ENCODE measurements around the gene CISTR. TPM values are rescaled to one million over a fixed set of nuclear protein-coding genes. Genes with fewer than 3 reads are reported as not detected.

The CISTR gene
- polyA plus RNA-seq, 1 donor, result not detected

- H3K4me3 ChIP-seq (ENCODE audit: low read length), result no peak overlapping the region
- no peak for DNase-seq
- WGBS (ENCODE audit: insufficient coverage, low lambda C conversion rate), result 93% methylated on average over 2 of the region's 4 CpGs
- H3K9me3 ChIP-seq (ENCODE audit: control insufficient read depth, low read depth, low read length), result no peaks in the 10 kb centered on the region
- H3K4me1 ChIP-seq (ENCODE audit: control insufficient read depth, insufficient read depth, low read length), result no peaks in the 10 kb centered on the region
- H3K27ac ChIP-seq (ENCODE audit: low read length), result no peak overlapping the region
- peaks cover 66% of the 10 kb centered on the region for H3K27me3 ChIP-seq (ENCODE audit: control insufficient read depth, insufficient read depth, low read length)
- no peaks in the 10 kb centered on the region for H3K36me3 ChIP-seq (ENCODE audit: control insufficient read depth, insufficient read depth, low read length)
These were observed 48.0 kb downstream of the CISTR start for GRCh38 chr12:53703756-53704155.

GRCh38 chr12:53701518-53702264 lies 50.1 kb downstream of the CISTR start:
- peak; percentile 45 to 53 for DNase-seq

DNA sequence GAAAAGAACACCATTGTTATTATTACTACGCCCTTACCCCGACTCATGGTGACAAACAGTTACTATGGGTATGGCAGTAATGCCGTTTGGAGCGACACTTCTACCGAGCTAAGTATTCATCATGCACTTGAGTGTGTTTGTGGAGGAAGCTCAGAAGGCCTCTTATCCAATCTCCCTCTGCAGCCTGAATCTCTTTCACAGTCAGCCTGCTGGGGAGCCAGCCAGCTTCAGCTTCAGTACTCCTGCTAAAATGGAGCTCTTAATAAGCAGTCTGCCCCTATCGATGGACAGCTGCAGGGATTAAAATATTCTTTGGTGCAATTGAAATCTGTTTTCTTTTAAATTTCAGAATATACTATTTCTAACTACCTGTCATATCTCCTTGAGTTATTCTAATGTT lies 51.2 kb downstream of the CISTR start:
- Histone ChIP-seq H3K27ac (ENCODE audit: low read length) (no peak overlapping the region), H3K27me3 (ENCODE audit: control insufficient read depth, insufficient read depth, low read length) (peaks cover 83% of the 10 kb centered on the region), H3K9me3 (ENCODE audit: control insufficient read depth, low read depth, low read length) (no peaks in the 10 kb centered on the region), H3K36me3 (ENCODE audit: control insufficient read depth, insufficient read depth, low read length) (no peaks in the 10 kb centered on the region), H3K4me3 (ENCODE audit: low read length) (no peak overlapping the region), H3K4me1 (ENCODE audit: control insufficient read depth, insufficient read depth, low read length) (peaks cover 12% of the 10 kb centered on the region)
- no peak for DNase-seq
- 80% methylated on average over 1 of the region's 6 CpGs for WGBS (ENCODE audit: insufficient coverage, low lambda C conversion rate)

More at GRCh38 chr12:53701518-53702264, 50.1 kb downstream of the CISTR start:
- Histone ChIP-seq H3K36me3 (ENCODE audit: control insufficient read depth, insufficient read depth, low read length) (no peaks in the 10 kb centered on the region), H3K4me3 (ENCODE audit: low read length) (no peak overlapping the region), H3K4me1 (ENCODE audit: control insufficient read depth, insufficient read depth, low read length) (peaks cover 3% of the 10 kb centered on the region), H3K9me3 (ENCODE audit: control insufficient read depth, low read depth, low read length) (no peaks in the 10 kb centered on the region), H3K27me3 (ENCODE audit: control insufficient read depth, insufficient read depth, low read length) (peaks cover 77% of the 10 kb centered on the region), H3K27ac (ENCODE audit: low read length) (no peak overlapping the region)
- 14% methylated on average over 1 of the region's 8 CpGs for WGBS (ENCODE audit: insufficient coverage, low lambda C conversion rate)

- H3K9me3 ChIP-seq (ENCODE audit: control insufficient read depth, low read depth, low read length), result no peaks in the 10 kb centered on the region
- no peak for DNase-seq
- no CpG with 5 or more reads among the region's 5 CpGs for WGBS (ENCODE audit: insufficient coverage, low lambda C conversion rate)
- H3K27me3 ChIP-seq (ENCODE audit: control insufficient read depth, insufficient read depth, low read length), result peaks cover 86% of the 10 kb centered on the region
- H3K27ac ChIP-seq (ENCODE audit: low read length), result no peak overlapping the region
- peaks cover 19% of the 10 kb centered on the region for H3K4me1 ChIP-seq (ENCODE audit: control insufficient read depth, insufficient read depth, low read length)
- H3K36me3 ChIP-seq (ENCODE audit: control insufficient read depth, insufficient read depth, low read length), result no peaks in the 10 kb centered on the region
- no peak overlapping the region for H3K4me3 ChIP-seq (ENCODE audit: low read length)
These were observed 52.1 kb downstream of the CISTR start for GRCh38 chr12:53699678-53700025.

DNA sequence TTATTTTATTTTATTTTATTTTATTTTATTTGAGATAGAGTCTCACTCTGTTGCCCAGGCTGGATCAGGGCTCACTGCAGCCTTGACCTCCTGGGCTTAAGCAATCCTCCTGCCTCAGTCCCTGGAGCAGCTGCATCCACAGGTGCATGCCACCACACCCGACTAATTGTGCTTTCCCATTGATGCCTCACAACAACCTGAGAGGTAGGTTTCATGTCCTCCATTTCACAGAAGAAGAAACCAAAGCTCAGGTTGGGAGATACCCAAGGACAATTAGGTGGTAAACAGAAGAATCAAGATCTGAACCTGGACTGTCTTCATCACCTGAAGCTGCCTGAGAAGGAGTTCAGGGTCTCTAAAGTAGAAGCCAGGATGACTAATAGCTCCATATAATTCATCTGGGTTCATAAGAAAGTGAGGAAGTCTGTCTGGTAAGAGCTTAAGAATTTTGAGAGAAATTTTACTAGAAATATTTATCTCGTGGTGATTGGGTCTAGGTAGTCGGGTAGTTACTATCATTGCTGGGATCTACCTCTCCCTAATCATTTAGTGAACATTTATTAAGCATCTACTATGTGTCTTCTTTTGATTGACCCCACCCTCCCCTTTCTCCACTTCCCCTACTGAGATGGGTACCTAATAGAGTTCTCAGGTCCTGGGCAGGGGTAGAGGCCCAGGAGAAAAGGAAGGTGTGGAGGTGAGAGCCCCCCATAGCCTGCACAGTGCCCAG lies 52.7 kb downstream of the CISTR start:
- Histone ChIP-seq H3K4me1 (ENCODE audit: control insufficient read depth, insufficient read depth, low read length) (peaks cover 20% of the 10 kb centered on the region), H3K27me3 (ENCODE audit: control insufficient read depth, insufficient read depth, low read length) (peaks cover 86% of the 10 kb centered on the region), H3K27ac (ENCODE audit: low read length) (no peak overlapping the region), H3K4me3 (ENCODE audit: low read length) (no peak overlapping the region), H3K36me3 (ENCODE audit: control insufficient read depth, insufficient read depth, low read length) (no peaks in the 10 kb centered on the region), H3K9me3 (ENCODE audit: control insufficient read depth, low read depth, low read length) (no peaks in the 10 kb centered on the region)
- 80% methylated on average over 1 of the region's 3 CpGs for WGBS (ENCODE audit: insufficient coverage, low lambda C conversion rate)
- DNase-seq, result no peak

- Histone ChIP-seq H3K36me3 (ENCODE audit: control insufficient read depth, insufficient read depth, low read length) (no peaks in the 10 kb centered on the region), H3K27me3 (ENCODE audit: control insufficient read depth, insufficient read depth, low read length) (peaks cover 87% of the 10 kb centered on the region), H3K27ac (ENCODE audit: low read length) (no peak overlapping the region), H3K9me3 (ENCODE audit: control insufficient read depth, low read depth, low read length) (no peaks in the 10 kb centered on the region), H3K4me3 (ENCODE audit: low read length) (peak overlapping the region; percentile 27), H3K4me1 (ENCODE audit: control insufficient read depth, insufficient read depth, low read length) (peaks cover 20% of the 10 kb centered on the region)
- DNase-seq, result no peak
- 0% methylated on average over 1 of the region's 24 CpGs for WGBS (ENCODE audit: insufficient coverage, low lambda C conversion rate)
These were observed 55.0 kb downstream of the CISTR start for GRCh38 chr12:53696655-53697331.

Other genes with a start within 250 kb of the CISTR start
- not detected for gene NPFF, start 244.5 kb downstream of the CISTR start, polyA plus RNA-seq
- 32.4 TPM for gene ATF7, start 125.6 kb downstream of the CISTR start, polyA plus RNA-seq
- gene ATP5MC2, start 75.9 kb downstream of the CISTR start, polyA plus RNA-seq, result 588 TPM
- 91.5 TPM for gene CALCOCO1, start 24.5 kb downstream of the CISTR start, polyA plus RNA-seq
- not detected for gene HOXC13, start 186.9 kb upstream of the CISTR start, polyA plus RNA-seq
- gene HOXC12, start 202.9 kb upstream of the CISTR start, polyA plus RNA-seq, result not detected
- 0.18 TPM for gene HOXC11, start 221.1 kb upstream of the CISTR start, polyA plus RNA-seq
- 0.04 TPM for gene HOTAIR, start 223.0 kb upstream of the CISTR start, polyA plus RNA-seq
- gene HOXC10, start 233.2 kb upstream of the CISTR start, polyA plus RNA-seq, result 0.19 TPM
- gene HOXC9, start 248.2 kb upstream of the CISTR start, polyA plus RNA-seq, result 0.51 TPM

Measured in large intestine (tissue), 3 donors.